DMS53 treated with DMSO at 0.1 percent for 48 hours (cell line): ENCODE measurements around the gene TFF1.

ENCODE experiments used
- DNase-seq: peaks from one replicate; lab custom pipeline; 2025; ENCODE audit not compliant: unreplicated experiment; lab: John Stamatoyannopoulos, UW

TFF1 gene

GRCh38 chr21:42383331-42383730 lies 17.0 kb upstream of the TFF1 start:
- no peak for DNase-seq

- DNase-seq = no peak
Measured at GRCh38 chr21:42382915-42383314, 16.6 kb upstream of the TFF1 start.

GRCh38 chr21:42381347-42381984 lies 15.1 kb upstream of the TFF1 start:
- DNase-seq = peak; percentile 63

GRCh38 chr21:42379426-42380215 lies 13.3 kb upstream of the TFF1 start:
- no peak for DNase-seq

- no peak for DNase-seq
Measured at GRCh38 chr21:42378418-42378817, 12.1 kb upstream of the TFF1 start.

- no peak for DNase-seq
Measured at GRCh38 chr21:42377951-42378340, 11.6 kb upstream of the TFF1 start.

- DNase-seq = no peak
Measured at GRCh38 chr21:42377211-42377950, 11.0 kb upstream of the TFF1 start.

GRCh38 chr21:42376338-42376982 lies 10.1 kb upstream of the TFF1 start:
- DNase-seq = no peak

- no peak for DNase-seq
Measured at GRCh38 chr21:42375966-42376337, 9.6 kb upstream of the TFF1 start.

- no peak for DNase-seq
Measured at GRCh38 chr21:42375506-42375905, 9.2 kb upstream of the TFF1 start.

GRCh38 chr21:42374864-42375499 lies 8.6 kb upstream of the TFF1 start:
- DNase-seq = no peak

- no peak for DNase-seq
Measured at GRCh38 chr21:42374457-42374856, 8.1 kb upstream of the TFF1 start.

GRCh38 chr21:42373908-42374455 lies 7.6 kb upstream of the TFF1 start:
- DNase-seq = no peak

- no peak for DNase-seq
Measured at GRCh38 chr21:42373196-42373907, 7.0 kb upstream of the TFF1 start.

GRCh38 chr21:42370894-42371654 lies 4.7 kb upstream of the TFF1 start:
- DNase-seq = no peak

GRCh38 chr21:42369821-42370220 lies 3.5 kb upstream of the TFF1 start:
- no peak for DNase-seq

- no peak for DNase-seq
Measured at GRCh38 chr21:42367367-42368165, 1.2 kb upstream of the TFF1 start.

- no peak for DNase-seq
Measured at GRCh38 chr21:42365770-42366169, 565 bp downstream of the TFF1 start.
